Activated T-cell treated with anti-CD3 and anti-CD28 coated beads, Interleukin-2, amount 50 U/mL, for 72 hours (primary cell): Measurements from ENCODE around the gene PAK4. TPM values are rescaled to one million over a fixed set of nuclear protein-coding genes. Genes with fewer than 3 reads are reported as not detected.
A peak's percentile ranks its signal among the peaks of the same experiment; 100 is the strongest.

Experiments
- ATAC-seq, 2 donors: fragments of 150-1000 bp; cut with Tn5 transposase; replicated peaks in 1 of 2; 2 replicates each; pipeline ENCODE4 v1.10.0; 2021; ENCODE audit warnings: moderate library complexity in 2 of 2, mild to moderate bottlenecking in 1 of 2
- DNase-seq, 2 donors: peaks; one replicate each; pipeline ENCODE4 v3.0.0; 2021 to 2022; ENCODE audit warnings: mixed read lengths in 1 of 2
- H3K27ac Mint-ChIP-seq: one replicate; pipeline ENCODE4 v1.8.0; 2022; ENCODE audit warnings: mild to moderate bottlenecking, moderate library complexity, mixed read lengths
- H3K27me3 Mint-ChIP-seq: one replicate; pipeline ENCODE4 v1.8.0; 2022; ENCODE audit warnings: low read depth, mixed read lengths
- H3K36me3 Mint-ChIP-seq, 2 donors: one replicate each; pipeline ENCODE4 v1.8.0; 2022; ENCODE audit warnings: mixed read lengths in 2 of 2, mild to moderate bottlenecking in 1 of 2; ENCODE audit not compliant: insufficient read depth in 2 of 2
- H3K4me1 Mint-ChIP-seq: one replicate; pipeline ENCODE4 v1.8.0; 2022; ENCODE audit warnings: low read depth, mixed read lengths
- H3K4me3 Mint-ChIP-seq, 2 donors: one replicate each; pipeline ENCODE4 v1.8.0; 2022; ENCODE audit warnings: mild to moderate bottlenecking in 2 of 2, mixed read lengths in 2 of 2, moderate library complexity in 2 of 2
- H3K9me3 Mint-ChIP-seq, 2 donors: one replicate each; pipeline ENCODE4 v1.8.0; 2022; ENCODE audit warnings: mixed read lengths in 2 of 2
- total RNA-seq, 2 donors: library from RNA; stranded (reverse); gene quantifications; one replicate each; pipeline ENCODE4 v1.2.3, GENCODE V29; 2022

The PAK4 gene
- total RNA-seq, 2 donors from 2014 or later = 12.9 to 17.0 TPM

DNA sequence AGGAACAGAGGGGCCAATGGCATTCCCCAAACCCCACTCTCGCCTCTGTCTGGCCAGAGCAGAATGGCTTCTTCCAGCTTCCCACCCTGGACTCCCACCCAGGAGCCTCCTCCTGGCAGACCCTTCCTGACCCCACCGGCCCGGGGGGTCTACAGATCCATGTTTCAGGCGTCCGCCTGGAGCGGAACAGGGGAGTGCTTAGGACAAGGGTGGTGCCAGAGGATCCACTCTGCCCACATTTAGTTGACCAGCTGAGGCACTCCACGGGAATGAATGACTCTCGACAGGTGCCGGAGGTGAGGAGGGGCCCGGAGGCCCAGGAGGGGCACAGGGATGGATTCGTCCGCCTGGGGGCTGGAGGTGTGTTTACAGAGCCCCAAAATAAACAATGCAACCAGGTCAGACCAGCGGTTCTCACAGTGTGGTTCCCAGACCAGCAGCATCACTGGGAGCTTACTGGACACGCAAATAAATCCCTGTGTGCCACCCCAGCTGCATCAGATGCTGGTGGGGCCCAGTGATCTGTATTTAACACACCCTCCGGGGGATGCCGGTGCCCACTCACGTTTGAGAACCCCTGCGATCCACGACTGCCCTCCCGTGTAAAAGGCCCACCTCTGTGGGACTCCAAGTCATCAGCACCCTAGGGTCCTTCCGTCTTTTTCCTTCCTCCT, 56.1 kb downstream of the PAK4 start:
- no peak for ATAC-seq
- Mint-ChIP-seq H3K9me3 (no peaks in the 10 kb centered on the region), H3K27me3 (no peaks in the 10 kb centered on the region), H3K27ac (no peak overlapping the region), H3K4me3 (no peak overlapping the region), H3K36me3 (no peaks in the 10 kb centered on the region), H3K4me1 (no peaks in the 10 kb centered on the region)
- DNase-seq = no peak

DNA sequence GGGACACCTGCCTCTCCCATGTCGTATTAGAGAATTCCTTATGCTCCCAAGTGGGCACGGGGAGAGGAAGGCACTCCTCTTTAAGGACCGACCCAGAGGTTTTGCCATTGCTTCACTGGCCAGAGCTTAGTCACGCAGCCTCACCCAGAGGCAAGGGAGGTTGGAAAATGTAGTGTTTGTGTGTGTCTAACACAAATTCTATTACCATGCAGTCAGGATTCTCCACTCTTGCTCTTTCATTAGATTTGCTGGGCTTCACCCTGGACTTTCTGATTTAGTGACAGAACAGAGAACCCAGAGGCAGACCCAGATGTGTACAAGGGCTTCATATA, 56.6 kb downstream of the PAK4 start:
- DNase-seq (no peak), ATAC-seq (no peak)
- no peak overlapping the region for H3K4me3 Mint-ChIP-seq
- no peaks in the 10 kb centered on the region for H3K4me1 Mint-ChIP-seq
- H3K36me3 Mint-ChIP-seq = no peaks in the 10 kb centered on the region
- H3K27ac Mint-ChIP-seq = no peak overlapping the region
- H3K9me3 Mint-ChIP-seq = no peaks in the 10 kb centered on the region
- no peaks in the 10 kb centered on the region for H3K27me3 Mint-ChIP-seq

DNA sequence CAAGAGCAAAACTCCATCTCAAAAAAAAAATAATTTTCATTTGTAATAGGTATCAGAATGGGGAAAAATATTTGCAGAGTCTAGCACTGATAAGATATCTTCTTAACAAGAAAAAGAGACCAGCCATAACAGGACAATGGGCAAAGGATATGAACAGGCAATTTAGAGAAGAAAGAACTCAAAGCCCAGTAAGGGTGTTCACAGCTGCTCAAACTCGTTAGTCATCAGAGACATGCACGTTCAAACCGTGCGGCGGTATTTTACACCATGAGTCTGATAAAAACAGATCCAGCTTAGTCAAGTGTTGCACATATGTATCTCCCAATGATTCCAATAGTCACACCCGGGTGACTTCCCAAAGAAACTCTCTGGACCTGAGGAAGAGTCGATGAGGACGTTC, 57.5 kb downstream of the PAK4 start:
- Mint-ChIP-seq H3K4me1 (no peaks in the 10 kb centered on the region), H3K9me3 (no peaks in the 10 kb centered on the region), H3K4me3 (no peak overlapping the region), H3K27me3 (no peaks in the 10 kb centered on the region), H3K27ac (no peak overlapping the region), H3K36me3 (no peaks in the 10 kb centered on the region)
- DNase-seq = no peak
- no peak for ATAC-seq

DNA sequence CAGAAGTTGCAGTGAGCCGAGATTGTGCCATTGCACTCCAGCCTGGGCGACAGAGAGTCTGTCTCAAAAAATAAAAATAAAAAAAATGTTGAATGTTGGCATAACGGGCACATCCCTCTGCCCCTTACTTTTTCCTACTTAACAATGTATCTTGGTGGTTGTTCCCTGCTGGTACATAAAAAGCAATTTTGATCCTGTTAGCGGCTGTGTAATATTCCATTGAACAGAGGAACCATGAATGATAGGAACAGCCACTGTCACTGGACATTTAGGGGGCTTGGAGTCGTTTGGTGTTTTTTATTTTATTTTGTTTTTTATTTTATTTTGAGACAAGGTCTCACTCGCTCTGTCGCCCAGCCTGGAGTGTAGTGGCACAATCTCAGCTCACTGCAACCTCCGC, 60.8 kb downstream of the PAK4 start:
- ATAC-seq = no peak

GRCh38 chr19:39187552-39187943, 62.0 kb downstream of the PAK4 start:
- Mint-ChIP-seq H3K4me3 (no peak overlapping the region), H3K27ac (no peak overlapping the region), H3K4me1 (no peaks in the 10 kb centered on the region), H3K27me3 (peaks cover 6% of the 10 kb centered on the region), H3K36me3 (no peaks in the 10 kb centered on the region), H3K9me3 (no peaks in the 10 kb centered on the region)
- peak in 1 of 2 donors; percentile 19 for ATAC-seq
- DNase-seq = no peak

More for the DNA sequence above, 60.8 kb downstream of the PAK4 start:
- peaks cover 6% of the 10 kb centered on the region for H3K27me3 Mint-ChIP-seq
- H3K27ac Mint-ChIP-seq = no peak overlapping the region
- no peak overlapping the region for H3K4me3 Mint-ChIP-seq
- no peaks in the 10 kb centered on the region for H3K36me3 Mint-ChIP-seq
- H3K9me3 Mint-ChIP-seq = no peaks in the 10 kb centered on the region
- no peak for DNase-seq
- H3K4me1 Mint-ChIP-seq = no peaks in the 10 kb centered on the region

DNA sequence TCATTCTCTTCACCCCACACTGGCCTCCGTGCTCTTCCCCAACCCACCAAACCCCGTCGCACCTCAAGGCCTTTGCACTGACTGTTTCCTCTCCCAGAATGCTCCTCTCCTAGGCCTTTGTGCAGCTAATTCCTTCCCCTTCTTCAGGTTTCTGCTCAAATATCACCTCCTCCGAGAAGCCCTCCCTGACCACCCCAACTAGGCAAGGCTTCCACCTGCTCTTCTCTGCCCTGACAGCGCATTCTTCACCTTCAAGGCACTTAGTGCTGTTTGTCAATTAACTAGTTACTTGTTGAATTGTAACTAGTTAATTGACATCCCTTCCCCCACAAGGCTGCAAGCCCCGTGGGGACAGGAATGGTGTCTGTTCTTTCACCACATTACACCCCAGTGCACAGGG, 63.4 kb downstream of the PAK4 start:
- H3K9me3 Mint-ChIP-seq = no peaks in the 10 kb centered on the region
- no peaks in the 10 kb centered on the region for H3K36me3 Mint-ChIP-seq
- no peak overlapping the region for H3K27ac Mint-ChIP-seq
- DNase-seq (no peak), ATAC-seq (no peak)
- peaks cover 12% of the 10 kb centered on the region for H3K27me3 Mint-ChIP-seq
- no peaks in the 10 kb centered on the region for H3K4me1 Mint-ChIP-seq
- H3K4me3 Mint-ChIP-seq = no peak overlapping the region

- Mint-ChIP-seq H3K9me3 (no peaks in the 10 kb centered on the region), H3K4me3 (no peak overlapping the region), H3K36me3 (no peaks in the 10 kb centered on the region), H3K27ac (no peak overlapping the region), H3K4me1 (peaks cover 9% of the 10 kb centered on the region), H3K27me3 (peaks cover 26% of the 10 kb centered on the region)
- ATAC-seq = no peak
- DNase-seq = no peak
Measured at GRCh38 chr19:39190768-39191167, 65.2 kb downstream of the PAK4 start.

GRCh38 chr19:39192846-39193245, 67.3 kb downstream of the PAK4 start:
- Mint-ChIP-seq H3K27ac (no peak overlapping the region), H3K4me3 (no peak overlapping the region), H3K36me3 (peaks cover 0 to 2% of the 10 kb centered on the region in 2 donors), H3K9me3 (no peaks in the 10 kb centered on the region), H3K4me1 (peaks cover 25% of the 10 kb centered on the region), H3K27me3 (peaks cover 45% of the 10 kb centered on the region)
- no peak for ATAC-seq
- DNase-seq = no peak

GRCh38 chr19:39193803-39194202, 68.2 kb downstream of the PAK4 start:
- ATAC-seq (no peak), DNase-seq (no peak)
- Mint-ChIP-seq H3K27me3 (peaks cover 53% of the 10 kb centered on the region), H3K27ac (no peak overlapping the region), H3K4me3 (no peak overlapping the region), H3K36me3 (peaks cover 0 to 2% of the 10 kb centered on the region in 2 donors), H3K9me3 (no peaks in the 10 kb centered on the region), H3K4me1 (peaks cover 25% of the 10 kb centered on the region)

DNA sequence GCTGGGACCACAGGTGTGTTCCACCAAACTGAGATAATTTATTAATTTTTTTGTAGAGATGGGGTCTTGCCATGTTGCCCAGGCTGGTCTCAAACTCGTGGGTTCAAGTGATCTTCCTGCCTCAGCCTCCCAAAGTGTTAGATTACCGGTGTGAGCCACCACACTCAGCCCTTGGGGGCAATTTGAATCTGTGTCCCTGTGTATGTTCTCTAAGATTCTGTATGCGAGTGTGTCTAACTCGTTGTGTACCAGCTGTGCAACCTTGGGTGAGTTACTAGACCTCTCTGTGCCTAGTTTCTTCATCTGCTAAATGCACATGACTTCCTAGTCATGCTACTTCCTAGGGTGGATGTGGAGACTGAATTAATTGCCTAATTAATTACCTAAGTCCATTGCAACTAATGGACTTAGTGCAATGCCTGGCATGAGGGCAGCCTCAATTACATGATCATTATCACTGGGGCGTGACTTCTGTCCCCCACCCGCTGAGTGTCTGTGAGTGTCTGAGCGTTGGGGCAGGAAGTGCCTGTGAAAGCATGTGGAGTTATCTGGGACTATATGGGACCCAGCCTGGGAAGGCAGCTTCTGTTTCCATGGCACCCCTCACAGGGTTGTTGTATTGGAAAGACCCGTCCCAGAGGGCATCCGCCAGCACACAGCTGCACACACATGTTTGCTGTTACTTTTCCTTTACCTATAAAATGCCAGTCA, 69.4 kb downstream of the PAK4 start:
- H3K4me3 Mint-ChIP-seq = no peak overlapping the region

GRCh38 chr19:39195755-39196154, 70.2 kb downstream of the PAK4 start:
- Mint-ChIP-seq H3K27ac (no peak overlapping the region), H3K27me3 (peaks cover 67% of the 10 kb centered on the region), H3K4me3 (no peak overlapping the region), H3K4me1 (peaks cover 25% of the 10 kb centered on the region), H3K36me3 (peaks cover 0 to 2% of the 10 kb centered on the region in 2 donors), H3K9me3 (no peaks in the 10 kb centered on the region)
- ATAC-seq (no peak), DNase-seq (no peak)

More for the DNA sequence above, 69.4 kb downstream of the PAK4 start:
- Mint-ChIP-seq H3K27me3 (peaks cover 59% of the 10 kb centered on the region), H3K4me1 (peaks cover 25% of the 10 kb centered on the region), H3K9me3 (no peaks in the 10 kb centered on the region), H3K27ac (no peak overlapping the region), H3K36me3 (peaks cover 0 to 2% of the 10 kb centered on the region in 2 donors)
- DNase-seq (no peak), ATAC-seq (no peak)

DNA sequence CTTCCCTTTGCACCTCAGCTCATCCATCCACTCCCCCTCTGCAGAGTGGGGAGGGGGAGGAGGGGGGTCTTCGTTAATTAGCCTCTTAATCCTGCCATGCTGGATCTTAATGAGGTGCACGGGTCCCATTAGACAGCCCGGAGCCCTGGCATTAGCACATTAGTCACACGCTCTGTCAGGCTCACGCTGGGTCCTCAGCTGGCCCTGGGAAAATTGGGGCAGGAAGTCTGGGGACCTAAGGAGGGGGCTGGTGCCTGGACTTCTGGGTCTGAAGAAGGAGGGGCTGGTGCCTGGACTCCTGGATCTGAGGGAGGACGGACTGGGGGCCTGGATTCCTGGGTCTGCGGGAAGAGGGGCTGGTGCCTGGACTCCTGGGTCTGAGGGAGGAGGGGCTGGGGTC, 70.7 kb downstream of the PAK4 start:
- peaks cover 73% of the 10 kb centered on the region for H3K27me3 Mint-ChIP-seq
- ATAC-seq (no peak), DNase-seq (no peak)
- H3K4me1 Mint-ChIP-seq = peaks cover 25% of the 10 kb centered on the region
- H3K27ac Mint-ChIP-seq = no peak overlapping the region
- peaks cover 0 to 2% of the 10 kb centered on the region in 2 donors for H3K36me3 Mint-ChIP-seq
- peak overlapping the region in 1 of 2 donors; percentile 39 for H3K4me3 Mint-ChIP-seq
- H3K9me3 Mint-ChIP-seq = no peaks in the 10 kb centered on the region

GRCh38 chr19:39196860-39197562, 71.4 kb downstream of the PAK4 start, which contains the start of gene NCCRP1:
Gene NCCRP1 (plus strand): TSS chr19:39196964. CDS start chr19:39196983, 19 bp downstream.
- peak; percentile 10 to 12 for DNase-seq

More at GRCh38 chr19:39196860-39197562, 71.4 kb downstream of the PAK4 start, which contains the start of gene NCCRP1:
- no peaks in the 10 kb centered on the region for H3K9me3 Mint-ChIP-seq
- peaks cover 80% of the 10 kb centered on the region for H3K27me3 Mint-ChIP-seq
- peak within 1 kb of the TSS; percentile 58 to 66 for H3K4me3 Mint-ChIP-seq
- H3K4me1 Mint-ChIP-seq = peaks cover 25% of the 10 kb centered on the region
- H3K36me3 Mint-ChIP-seq = peaks cover 0 to 2% of the 10 kb centered on the region in 2 donors
- no peak within 1 kb of the TSS for H3K27ac Mint-ChIP-seq
- peak; percentile 21 to 25 for ATAC-seq
